Ishikawa (cell line): ENCODE data around the gene PHACTR4.

ENCODE experiments used
- CEBPB ChIP-seq: IDR thresholded peaks from 2 replicates; pipeline ENCODE4 v1.6.1; 2012
- EP300 ChIP-seq: IDR thresholded peaks from 2 replicates; pipeline ENCODE4 v1.6.1; 2012; ENCODE audit warnings: borderline replicate concordance
- RAD21 ChIP-seq: IDR thresholded peaks from 2 replicates; pipeline ENCODE4 v1.6.1; 2012; ENCODE audit warnings: low read depth
- REST ChIP-seq: IDR thresholded peaks from 2 replicates; pipeline ENCODE4 v1.6.1; 2012; ENCODE audit warnings: low read depth, mild to moderate bottlenecking
- TAF1 ChIP-seq: IDR thresholded peaks from 2 replicates; pipeline ENCODE4 v1.6.1; 2012; ENCODE audit warnings: low read depth, mild to moderate bottlenecking
- YY1 ChIP-seq: IDR thresholded peaks from 2 replicates; pipeline ENCODE4 v1.6.1; 2012; ENCODE audit warnings: low read depth

GRCh38 chr1:28451011-28451410 is 81.5 kb downstream of the PHACTR4 start:
- TF ChIP-seq RAD21 = no peak
- TF ChIP-seq REST = no peak
- no peak for TF ChIP-seq EP300
- TF ChIP-seq CEBPB = no peak
- no peak for TF ChIP-seq TAF1
- no peak for TF ChIP-seq YY1
